ENCODE measurements around the gene ZSWIM6. TPM values are rescaled to one million over a fixed set of nuclear protein-coding genes. Genes with fewer than 3 reads are reported as not detected.

ZSWIM6 gene
- total and polyA plus RNA-seq, 2 experiments from 2014 or later = 9.0 to 12.7 TPM

DNA sequence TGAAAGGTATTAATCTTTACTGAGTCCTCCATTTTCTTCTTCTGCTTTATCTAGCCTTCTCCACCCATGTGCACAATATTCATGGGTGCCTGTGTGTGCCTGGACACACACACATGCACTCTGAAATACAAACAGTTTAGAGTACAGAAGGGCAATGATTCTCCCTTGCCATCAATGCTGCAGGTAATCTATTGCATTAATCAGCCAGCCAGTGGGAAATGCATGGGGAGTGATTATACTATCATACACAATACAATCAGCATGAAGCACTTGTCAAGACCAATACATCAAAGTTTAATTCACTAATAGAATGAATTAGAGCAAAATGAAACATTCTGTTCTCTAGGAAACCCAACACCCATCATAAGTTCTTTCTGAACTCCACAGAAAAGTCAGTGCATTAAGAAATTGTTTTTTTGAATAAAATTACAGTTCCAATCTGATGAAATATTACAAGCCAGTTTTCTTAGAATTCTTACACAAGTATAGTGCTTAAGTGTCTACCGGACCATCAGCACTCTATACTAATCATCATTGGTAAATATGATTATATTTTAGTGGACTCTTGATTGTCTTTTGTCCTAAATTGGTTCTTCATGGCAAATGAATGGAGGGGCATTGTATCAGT lies 172.2 kb downstream of the ZSWIM6 start:
- Histone ChIP-seq H4K20me1 (ENCODE audit: insufficient read depth, poor library complexity, severe bottlenecking) (peaks cover 3% of the 10 kb centered on the region), H3K27me3 (no peaks in the 10 kb centered on the region), H2AFZ (no peak overlapping the region), H3K27ac (no peak overlapping the region), H3K9me3 (ENCODE audit: low read depth) (no peaks in the 10 kb centered on the region), H3K36me3 (replicated peaks; ENCODE audit: insufficient read depth, low read depth) (no peaks in the 10 kb centered on the region), H3K4me1 (ENCODE audit: insufficient read depth) (no peaks in the 10 kb centered on the region), H3K4me2 (no peak overlapping the region), H3K9me2 (replicated peaks; ENCODE audit: insufficient read depth) (no peaks in the 10 kb centered on the region), H3K4me3 (no peak overlapping the region), H3K79me2 (peaks cover 9% of the 10 kb centered on the region)
- no peak for TF ChIP-seq EZH2phosphoT487 (IDR thresholded peaks at IDR 0.05; ENCODE audit: low read depth, severe bottlenecking, unreplicated experiment)
- TF ChIP-seq, protein P1, sequence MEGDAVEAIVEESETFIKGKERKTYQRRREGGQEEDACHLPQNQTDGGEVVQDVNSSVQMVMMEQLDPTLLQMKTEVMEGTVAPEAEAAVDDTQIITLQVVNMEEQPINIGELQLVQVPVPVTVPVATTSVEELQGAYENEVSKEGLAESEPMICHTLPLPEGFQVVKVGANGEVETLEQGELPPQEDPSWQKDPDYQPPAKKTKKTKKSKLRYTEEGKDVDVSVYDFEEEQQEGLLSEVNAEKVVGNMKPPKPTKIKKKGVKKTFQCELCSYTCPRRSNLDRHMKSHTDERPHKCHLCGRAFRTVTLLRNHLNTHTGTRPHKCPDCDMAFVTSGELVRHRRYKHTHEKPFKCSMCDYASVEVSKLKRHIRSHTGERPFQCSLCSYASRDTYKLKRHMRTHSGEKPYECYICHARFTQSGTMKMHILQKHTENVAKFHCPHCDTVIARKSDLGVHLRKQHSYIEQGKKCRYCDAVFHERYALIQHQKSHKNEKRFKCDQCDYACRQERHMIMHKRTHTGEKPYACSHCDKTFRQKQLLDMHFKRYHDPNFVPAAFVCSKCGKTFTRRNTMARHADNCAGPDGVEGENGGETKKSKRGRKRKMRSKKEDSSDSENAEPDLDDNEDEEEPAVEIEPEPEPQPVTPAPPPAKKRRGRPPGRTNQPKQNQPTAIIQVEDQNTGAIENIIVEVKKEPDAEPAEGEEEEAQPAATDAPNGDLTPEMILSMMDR (IDR thresholded peaks at IDR 0.05; ENCODE audit: poor library complexity) = no peak
- no peak for TF ChIP-seq EZH2 (IDR thresholded peaks at IDR 0.05; ENCODE audit: borderline replicate concordance)
- 97% methylated on average over 1 of the region's 1 CpG for WGBS (ENCODE audit: low lambda C conversion rate, missing lambda C conversion rate)
- DNase-seq (ENCODE audit: low spot score) = no peak

DNA sequence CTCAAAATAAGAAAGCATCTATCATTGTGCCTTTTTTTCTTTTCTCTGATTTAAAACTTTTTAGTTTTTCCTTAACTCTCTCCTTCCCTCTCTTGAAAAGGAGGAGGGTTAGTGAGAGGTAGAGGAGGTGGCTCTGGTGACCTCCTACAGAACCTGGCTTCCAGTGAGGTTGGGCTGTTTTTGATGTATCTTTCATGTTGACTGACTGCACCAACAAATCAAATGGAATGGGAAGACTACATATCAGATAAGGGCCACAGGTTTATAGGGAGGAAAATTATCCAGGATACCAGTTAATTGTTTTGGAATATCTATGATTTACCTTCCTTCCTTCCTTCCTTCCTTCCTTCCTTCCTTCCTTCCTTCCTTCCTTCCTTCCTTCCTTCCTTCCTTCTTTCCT lies 173.2 kb downstream of the ZSWIM6 start:
- H4K20me1 ChIP-seq (ENCODE audit: insufficient read depth, poor library complexity, severe bottlenecking) = peaks cover 3% of the 10 kb centered on the region
- H3K4me2 ChIP-seq = no peak overlapping the region
- no peaks in the 10 kb centered on the region for H3K36me3 ChIP-seq (replicated peaks; ENCODE audit: insufficient read depth, low read depth)
- TF ChIP-seq, protein P1 (IDR thresholded peaks at IDR 0.05; ENCODE audit: poor library complexity) = no peak
- TF ChIP-seq EZH2 (IDR thresholded peaks at IDR 0.05; ENCODE audit: borderline replicate concordance) (no peak), EZH2phosphoT487 (IDR thresholded peaks at IDR 0.05; ENCODE audit: low read depth, severe bottlenecking, unreplicated experiment) (no peak)
- H2AFZ ChIP-seq = no peak overlapping the region
- DNase-seq (ENCODE audit: low spot score) = no peak
- no peaks in the 10 kb centered on the region for H3K4me1 ChIP-seq (ENCODE audit: insufficient read depth)
- no peaks in the 10 kb centered on the region for H3K9me2 ChIP-seq (replicated peaks; ENCODE audit: insufficient read depth)
- no peaks in the 10 kb centered on the region for H3K27me3 ChIP-seq
- no peak overlapping the region for H3K27ac ChIP-seq
- peaks cover 6% of the 10 kb centered on the region for H3K79me2 ChIP-seq
- H3K9me3 ChIP-seq (ENCODE audit: low read depth) = no peaks in the 10 kb centered on the region
- no peak overlapping the region for H3K4me3 ChIP-seq

DNA sequence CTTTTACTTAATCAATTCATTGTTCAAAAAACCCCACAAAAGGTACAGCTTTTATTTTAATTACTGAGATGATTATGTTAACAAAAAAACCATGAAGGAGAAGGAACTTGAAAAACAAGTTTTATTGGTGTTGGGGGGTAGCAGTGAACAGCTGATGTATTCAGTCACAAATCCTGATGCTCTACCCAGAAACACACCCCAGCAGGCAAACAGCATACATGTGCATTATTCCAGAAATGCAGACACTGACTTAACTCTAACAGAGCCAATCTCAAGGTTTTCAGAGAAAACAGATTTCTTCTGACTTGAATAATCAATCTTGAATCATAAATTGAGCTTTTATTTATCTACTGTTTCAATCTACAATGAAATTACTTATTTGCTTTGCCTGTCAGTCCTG lies 175.2 kb downstream of the ZSWIM6 start:
- Histone ChIP-seq H3K4me2 (no peak overlapping the region), H3K9me2 (replicated peaks; ENCODE audit: insufficient read depth) (no peaks in the 10 kb centered on the region), H2AFZ (no peak overlapping the region), H3K27me3 (no peaks in the 10 kb centered on the region), H3K4me3 (no peak overlapping the region), H3K9me3 (ENCODE audit: low read depth) (no peaks in the 10 kb centered on the region), H4K20me1 (ENCODE audit: insufficient read depth, poor library complexity, severe bottlenecking) (no peaks in the 10 kb centered on the region), H3K27ac (no peak overlapping the region), H3K4me1 (ENCODE audit: insufficient read depth) (no peaks in the 10 kb centered on the region), H3K36me3 (replicated peaks; ENCODE audit: insufficient read depth, low read depth) (no peaks in the 10 kb centered on the region), H3K79me2 (peaks cover 10% of the 10 kb centered on the region)
- TF ChIP-seq EZH2 (IDR thresholded peaks at IDR 0.05; ENCODE audit: borderline replicate concordance) = no peak
- no peak for TF ChIP-seq EZH2phosphoT487 (IDR thresholded peaks at IDR 0.05; ENCODE audit: low read depth, severe bottlenecking, unreplicated experiment)
- TF ChIP-seq, protein P1 (IDR thresholded peaks at IDR 0.05; ENCODE audit: poor library complexity) = no peak
- no peak for DNase-seq (ENCODE audit: low spot score)

DNA sequence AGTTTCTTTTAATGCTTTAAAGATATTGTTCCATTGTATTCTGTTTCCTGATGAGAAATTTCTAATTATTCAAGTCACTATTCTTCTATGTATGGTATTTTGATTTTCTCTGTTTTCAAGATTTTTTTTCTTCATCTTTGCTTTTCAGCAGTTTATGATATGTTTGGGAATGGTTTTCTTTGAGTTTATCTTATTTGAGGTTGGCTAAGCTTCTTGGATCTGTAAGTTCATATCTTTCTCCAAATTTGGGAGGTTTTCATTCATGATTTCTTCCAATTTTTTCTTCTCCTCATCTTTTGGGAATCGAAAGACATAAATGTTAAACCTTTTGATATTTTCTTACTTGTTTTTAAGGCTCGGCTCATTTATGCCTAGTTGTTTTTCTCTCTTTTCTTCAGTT lies 184.9 kb downstream of the ZSWIM6 start:
- 95% methylated on average over 2 of the region's 2 CpGs for WGBS (ENCODE audit: low lambda C conversion rate, missing lambda C conversion rate)
- H2AFZ ChIP-seq = no peak overlapping the region
- peaks cover 32% of the 10 kb centered on the region for H3K79me2 ChIP-seq

More for the DNA sequence above, 184.9 kb downstream of the ZSWIM6 start:
- peaks cover 3% of the 10 kb centered on the region for H3K9me3 ChIP-seq (ENCODE audit: low read depth)
- H4K20me1 ChIP-seq (ENCODE audit: insufficient read depth, poor library complexity, severe bottlenecking) = no peaks in the 10 kb centered on the region
- H3K4me1 ChIP-seq (ENCODE audit: insufficient read depth) = no peaks in the 10 kb centered on the region
- no peak overlapping the region for H3K4me2 ChIP-seq
- H3K27me3 ChIP-seq = no peaks in the 10 kb centered on the region
- no peaks in the 10 kb centered on the region for H3K36me3 ChIP-seq (replicated peaks; ENCODE audit: insufficient read depth, low read depth)
- H3K9me2 ChIP-seq (replicated peaks; ENCODE audit: insufficient read depth) = no peaks in the 10 kb centered on the region
- no peak for TF ChIP-seq EZH2phosphoT487 (IDR thresholded peaks at IDR 0.05; ENCODE audit: low read depth, severe bottlenecking, unreplicated experiment)
- TF ChIP-seq EZH2 (IDR thresholded peaks at IDR 0.05; ENCODE audit: borderline replicate concordance) = no peak
- TF ChIP-seq, protein P1 (IDR thresholded peaks at IDR 0.05; ENCODE audit: poor library complexity) = no peak
- no peak overlapping the region for H3K27ac ChIP-seq
- no peak for DNase-seq (ENCODE audit: low spot score)
- no peak overlapping the region for H3K4me3 ChIP-seq
